ENCODE measurements around the gene SYT13.

The SYT13 gene

DNA sequence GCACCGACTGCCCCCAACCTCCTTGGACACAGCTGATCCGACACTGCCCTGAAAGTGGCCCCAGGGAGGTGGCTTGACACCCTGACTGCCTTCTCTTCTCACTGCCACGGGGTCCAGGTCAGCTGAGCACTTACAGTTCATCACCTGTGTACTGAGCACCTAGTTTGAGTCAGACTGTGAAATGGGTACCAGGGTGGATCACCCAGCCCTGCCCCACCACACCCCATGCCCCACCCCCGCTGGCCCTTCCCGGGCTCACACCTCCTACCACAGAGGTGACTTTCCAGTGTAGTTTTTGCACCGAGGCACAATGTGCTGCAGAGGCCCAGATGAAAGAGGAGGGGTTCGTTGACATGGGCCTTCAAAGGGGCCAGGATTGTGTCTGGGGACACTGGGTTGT lies 80.2 kb downstream of the SYT13 start:
- Mint-ChIP-seq H3K36me3 (peaks cover 30% of the 10 kb centered on the region), H3K4me3 (no peak overlapping the region), H3K4me1 (peaks cover 12% of the 10 kb centered on the region), H3K9me3 (peaks cover 2% of the 10 kb centered on the region), H3K27me3 (no peaks in the 10 kb centered on the region), H3K27ac (no peak overlapping the region)
- DNase-seq (ENCODE audit: low spot score in 2 of 2) = no peak
- ATAC-seq (ENCODE audit: low read depth) = no peak

DNA sequence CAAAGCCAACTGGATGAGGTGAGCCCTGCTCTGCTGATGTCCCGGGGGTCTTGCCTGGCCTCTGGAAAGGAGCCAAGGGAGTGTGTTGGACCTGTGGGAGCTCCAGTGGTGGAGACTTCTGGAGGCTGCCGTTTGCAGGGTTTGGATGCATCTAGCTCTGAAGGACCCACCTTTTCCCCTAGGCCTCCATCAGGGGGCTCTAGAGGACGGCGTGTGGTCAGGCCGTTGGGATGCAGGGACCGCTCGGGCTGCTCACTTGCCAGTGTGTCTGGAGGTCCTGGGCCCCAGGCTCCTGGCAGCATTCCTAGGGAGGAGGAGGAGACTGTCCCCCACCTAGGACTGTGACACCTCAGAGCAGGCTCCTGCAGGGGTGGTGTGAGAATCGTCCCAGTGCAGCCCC lies 81.4 kb downstream of the SYT13 start:
- Mint-ChIP-seq H3K36me3 (peaks cover 31% of the 10 kb centered on the region), H3K4me1 (peaks cover 5% of the 10 kb centered on the region), H3K4me3 (no peak overlapping the region), H3K9me3 (peaks cover 2% of the 10 kb centered on the region), H3K27ac (no peak overlapping the region), H3K27me3 (no peaks in the 10 kb centered on the region)
- ATAC-seq (ENCODE audit: low read depth) = no peak
- no peak for DNase-seq (ENCODE audit: low spot score in 2 of 2)

DNA sequence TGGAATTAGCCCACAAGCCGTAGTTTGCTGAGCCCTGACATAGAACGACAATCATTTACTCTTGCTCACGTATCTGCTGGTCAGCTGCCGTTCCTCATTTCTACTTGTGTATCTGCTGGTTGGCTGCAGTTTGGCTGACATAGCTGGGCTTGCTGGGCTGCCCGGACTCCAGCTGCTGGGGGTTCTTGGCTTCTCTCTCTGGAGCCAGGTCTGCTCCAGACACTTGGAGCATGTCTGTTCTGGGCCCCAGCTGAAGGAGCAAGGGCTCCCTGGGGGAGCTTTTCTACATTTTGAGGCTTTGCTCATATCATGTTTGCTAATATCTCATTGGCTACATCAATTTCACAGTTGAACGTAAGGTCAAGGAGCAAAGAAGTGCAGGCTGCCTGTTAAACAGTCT lies 92.4 kb downstream of the SYT13 start:
- H3K4me3 Mint-ChIP-seq = no peak overlapping the region
- DNase-seq (ENCODE audit: low spot score in 2 of 2) (no peak), ATAC-seq (ENCODE audit: low read depth) (no peak)
- no peaks in the 10 kb centered on the region for H3K27me3 Mint-ChIP-seq
- H3K36me3 Mint-ChIP-seq = peaks cover 31% of the 10 kb centered on the region
- peaks cover 2% of the 10 kb centered on the region for H3K9me3 Mint-ChIP-seq
- no peak overlapping the region for H3K27ac Mint-ChIP-seq
- no peaks in the 10 kb centered on the region for H3K4me1 Mint-ChIP-seq
